Stimulated activated naive CD8-positive, alpha-beta T cell treated with anti-CD3 and anti-CD28 coated beads, Interleukin-15, amount 100 ng/mL, for 72 hours (primary cell): ENCODE measurements around the gene LYST.
"Not testable (repeated sequence)": the region's sequence is repeated elsewhere in the genome, so short reads cannot be mapped to it uniquely, and the experiment has no call there.

Experiments
- ATAC-seq: fragments of 150-1000 bp; cut with Tn5 transposase; 2 replicates; pipeline ENCODE4 v1.10.0; 2021; ENCODE audit warnings: mild to moderate bottlenecking, moderate library complexity
- DNase-seq, 2 donors: peaks; one replicate each; pipeline ENCODE4 v3.0.0; 2021 to 2022
- H3K27ac Mint-ChIP-seq, 2 donors: one replicate each; pipeline ENCODE4 v1.8.0; 2022; ENCODE audit warnings: mild to moderate bottlenecking in 2 of 2, mixed read lengths in 2 of 2, moderate library complexity in 2 of 2
- H3K27me3 Mint-ChIP-seq: one replicate; pipeline ENCODE4 v1.8.0; 2022; ENCODE audit warnings: mixed read lengths
- H3K4me1 Mint-ChIP-seq: one replicate; pipeline ENCODE4 v1.8.0; 2022; ENCODE audit warnings: mild to moderate bottlenecking, mixed read lengths
- H3K4me3 Mint-ChIP-seq, 2 donors: one replicate each; pipeline ENCODE4 v1.8.0; 2022; ENCODE audit warnings: mild to moderate bottlenecking in 2 of 2, mixed read lengths in 2 of 2, moderate library complexity in 1 of 2
- H3K9me3 Mint-ChIP-seq, 2 donors: one replicate each; pipeline ENCODE4 v1.8.0; 2022; ENCODE audit warnings: mixed read lengths in 2 of 2

LYST gene

GRCh38 chr1:235648407-235648907 lies 218.2 kb downstream of the LYST start:
- ATAC-seq (peak; percentile 18), DNase-seq (no peak)
- Mint-ChIP-seq H3K27ac (no peak overlapping the region), H3K27me3 (peaks cover 90% of the 10 kb centered on the region), H3K9me3 (no peaks in the 10 kb centered on the region), H3K4me1 (peaks cover 50% of the 10 kb centered on the region), H3K4me3 (peak overlapping the region; percentile 85 to 89)

GRCh38 chr1:235647537-235647936 lies 219.2 kb downstream of the LYST start:
- not testable (repeated sequence) for H3K27ac Mint-ChIP-seq, ATAC-seq, DNase-seq, H3K9me3 Mint-ChIP-seq, H3K4me3 Mint-ChIP-seq
- peaks cover 60% of the 10 kb centered on the region for H3K4me1 Mint-ChIP-seq
- H3K27me3 Mint-ChIP-seq = peaks cover 88% of the 10 kb centered on the region

GRCh38 chr1:235646463-235646862 lies 220.2 kb downstream of the LYST start:
- Mint-ChIP-seq H3K9me3 (no peaks in the 10 kb centered on the region), H3K27me3 (peaks cover 77% of the 10 kb centered on the region), H3K27ac (no peak overlapping the region), H3K4me1 (peaks cover 69% of the 10 kb centered on the region), H3K4me3 (no peak overlapping the region)
- DNase-seq (no peak), ATAC-seq (no peak)

- Mint-ChIP-seq H3K27ac (no peak overlapping the region), H3K27me3 (peaks cover 69% of the 10 kb centered on the region), H3K9me3 (no peaks in the 10 kb centered on the region), H3K4me1 (peaks cover 74% of the 10 kb centered on the region), H3K4me3 (no peak overlapping the region)
- no peak for DNase-seq
- no peak for ATAC-seq
These were observed 221.9 kb downstream of the LYST start for GRCh38 chr1:235644693-235645305.

GRCh38 chr1:235643837-235644692 lies 222.6 kb downstream of the LYST start:
- DNase-seq (no peak), ATAC-seq (no peak)
- Mint-ChIP-seq H3K9me3 (no peaks in the 10 kb centered on the region), H3K27ac (no peak overlapping the region), H3K4me1 (peaks cover 76% of the 10 kb centered on the region), H3K4me3 (no peak overlapping the region), H3K27me3 (peaks cover 74% of the 10 kb centered on the region)

GRCh38 chr1:235642943-235643371 lies 223.7 kb downstream of the LYST start:
- peaks cover 67% of the 10 kb centered on the region for H3K4me1 Mint-ChIP-seq
- DNase-seq (peak; percentile 27 to 36), ATAC-seq (no peak)
- peak overlapping the region; percentile 62 to 78 for H3K4me3 Mint-ChIP-seq
- peaks cover 67% of the 10 kb centered on the region for H3K27me3 Mint-ChIP-seq
- H3K9me3 Mint-ChIP-seq = no peaks in the 10 kb centered on the region
- H3K27ac Mint-ChIP-seq = peak overlapping the region; percentile 77 to 83

- H3K27me3 Mint-ChIP-seq = peaks cover 60% of the 10 kb centered on the region
- H3K4me1 Mint-ChIP-seq = peaks cover 64% of the 10 kb centered on the region
- ATAC-seq = peak; percentile 91
- H3K9me3 Mint-ChIP-seq = no peaks in the 10 kb centered on the region
- peak overlapping the region; percentile 62 to 78 for H3K4me3 Mint-ChIP-seq
- H3K27ac Mint-ChIP-seq = peak overlapping the region; percentile 83 to 89
- DNase-seq = peak; percentile 79 to 88
These were observed 224.4 kb downstream of the LYST start for GRCh38 chr1:235642011-235642942.

GRCh38 chr1:235640580-235640979 lies 226.1 kb downstream of the LYST start:
- no peak for ATAC-seq
- no peak for DNase-seq
- no peak overlapping the region for H3K4me3 Mint-ChIP-seq

GRCh38 chr1:235639226-235640205 lies 227.2 kb downstream of the LYST start:
- peaks cover 48% of the 10 kb centered on the region for H3K4me1 Mint-ChIP-seq

More at GRCh38 chr1:235640580-235640979, 226.1 kb downstream of the LYST start:
- H3K27me3 Mint-ChIP-seq = peaks cover 43% of the 10 kb centered on the region
- no peak overlapping the region for H3K27ac Mint-ChIP-seq
- peaks cover 56% of the 10 kb centered on the region for H3K4me1 Mint-ChIP-seq
- H3K9me3 Mint-ChIP-seq = no peaks in the 10 kb centered on the region

GRCh38 chr1:235638612-235639011 lies 228.1 kb downstream of the LYST start:
- not testable (repeated sequence) for H3K27ac Mint-ChIP-seq, DNase-seq, H3K4me3 Mint-ChIP-seq, ATAC-seq, H3K9me3 Mint-ChIP-seq
- H3K4me1 Mint-ChIP-seq = peaks cover 39% of the 10 kb centered on the region
- peaks cover 39% of the 10 kb centered on the region for H3K27me3 Mint-ChIP-seq

More at GRCh38 chr1:235639226-235640205, 227.2 kb downstream of the LYST start:
- Mint-ChIP-seq H3K27me3 (peaks cover 39% of the 10 kb centered on the region), H3K9me3 (no peaks in the 10 kb centered on the region), H3K4me3 (no peak overlapping the region), H3K27ac (no peak overlapping the region)
- no peak for ATAC-seq
- no peak for DNase-seq

- no peak overlapping the region for H3K4me3 Mint-ChIP-seq
- DNase-seq (no peak), ATAC-seq (no peak)
- H3K4me1 Mint-ChIP-seq = peaks cover 36% of the 10 kb centered on the region
- no peaks in the 10 kb centered on the region for H3K9me3 Mint-ChIP-seq
- peaks cover 39% of the 10 kb centered on the region for H3K27me3 Mint-ChIP-seq
- no peak overlapping the region for H3K27ac Mint-ChIP-seq
These were observed 228.8 kb downstream of the LYST start for GRCh38 chr1:235637756-235638534.

GRCh38 chr1:235635938-235636662 lies 230.6 kb downstream of the LYST start:
- Mint-ChIP-seq H3K4me1 (peaks cover 30% of the 10 kb centered on the region), H3K27ac (no peak overlapping the region), H3K27me3 (peaks cover 51% of the 10 kb centered on the region), H3K9me3 (no peaks in the 10 kb centered on the region), H3K4me3 (no peak overlapping the region)
- no peak for ATAC-seq
- DNase-seq = no peak
